HepG2 (cell line): ENCODE measurements around the gene PROC. TPM values are rescaled to one million over a fixed set of nuclear protein-coding genes. Genes with fewer than 3 reads are reported as not detected.

Experiments used
- ATF2 ChIP-seq: sonication (generic); formaldehyde crosslinking; IDR thresholded peaks from 2 replicates; pipeline ENCODE4 v1.4.0; 2020; ENCODE audit warnings: missing genetic modification reagents
- DNMT1 ChIP-seq: sonication (generic); formaldehyde crosslinking; IDR thresholded peaks from 2 replicates; pipeline ENCODE4 v1.5.1; 2020; ENCODE audit warnings: mild to moderate bottlenecking, missing genetic modification reagents
- DRAP1 ChIP-seq: IDR thresholded peaks from 2 replicates; pipeline ENCODE4 v1.6.1; 2016; ENCODE audit warnings: missing genetic modification reagents, missing compliant biosample characterization
- ETV6 ChIP-seq: sonication (generic); formaldehyde crosslinking; conservative IDR thresholded peaks from 2 replicates; pipeline ENCODE4 v1.4.0; 2020; ENCODE audit warnings: missing genetic modification reagents
- GTF2F1 ChIP-seq: fragments of 150-350 bp; IDR thresholded peaks from 2 replicates; pipeline ENCODE4 v1.6.1; 2014; ENCODE audit warnings: low read length
- HOXA7 ChIP-seq: sonication (generic); formaldehyde crosslinking; IDR thresholded peaks from 2 replicates; pipeline ENCODE4 v1.8.1; 2022; ENCODE audit warnings: mild to moderate bottlenecking, missing genetic modification reagents, moderate library complexity
- NAIF1 ChIP-seq: sonication (generic); formaldehyde crosslinking; IDR thresholded peaks from 2 replicates; pipeline ENCODE4 v1.5.0; 2020; ENCODE audit warnings: mild to moderate bottlenecking, missing genetic modification reagents, borderline replicate concordance
- NFKB2 ChIP-seq: sonication (generic); formaldehyde crosslinking; IDR thresholded peaks from 2 replicates; pipeline ENCODE4 v1.4.0; 2020; ENCODE audit warnings: missing genetic modification reagents, borderline replicate concordance
- PAF1 ChIP-seq: IDR thresholded peaks from 2 replicates; pipeline ENCODE4 v1.6.1; 2016; ENCODE audit warnings: missing genetic modification reagents, missing compliant biosample characterization
- RELA ChIP-seq: sonication (generic); formaldehyde crosslinking; IDR thresholded peaks from 2 replicates; pipeline ENCODE4 v1.4.0; 2020; ENCODE audit warnings: missing genetic modification reagents
- SP140L ChIP-seq: sonication (generic); formaldehyde crosslinking; IDR thresholded peaks from 2 replicates; pipeline ENCODE4 v1.4.0; 2020; ENCODE audit warnings: missing genetic modification reagents, borderline replicate concordance
- TBL1XR1 ChIP-seq: fragments of 150-350 bp; IDR thresholded peaks from 2 replicates; pipeline ENCODE4 v1.6.1; 2014; ENCODE audit warnings: borderline replicate concordance, low read length; ENCODE audit not compliant: partially characterized antibody
- TOPORS ChIP-seq: sonication (generic); formaldehyde crosslinking; IDR thresholded peaks from 2 replicates; pipeline ENCODE4 v1.8.0; 2023; ENCODE audit warnings: mild to moderate bottlenecking, missing genetic modification reagents
- ZBTB2 ChIP-seq: sonication (generic); formaldehyde crosslinking; IDR thresholded peaks from 2 replicates; pipeline ENCODE4 v1.8.0; 2022; ENCODE audit warnings: low read depth, missing genetic modification reagents
- ZBTB3 ChIP-seq: sonication (generic); formaldehyde crosslinking; IDR thresholded peaks from 2 replicates; pipeline ENCODE4 v1.4.0; 2020; ENCODE audit warnings: low read depth, mild to moderate bottlenecking, moderate library complexity, missing genetic modification reagents, borderline replicate concordance
- ZFX ChIP-seq: sonication (generic); formaldehyde crosslinking; IDR thresholded peaks from 2 replicates; pipeline ENCODE4 v1.4.0; 2020; ENCODE audit warnings: mild to moderate bottlenecking, low read depth, missing genetic modification reagents, moderate library complexity
- ZNF281 ChIP-seq: sonication (generic); formaldehyde crosslinking; IDR thresholded peaks from 2 replicates; pipeline ENCODE4 v1.4.0; 2020; ENCODE audit warnings: missing genetic modification reagents, borderline replicate concordance
- ZNF367 ChIP-seq: sonication (generic); formaldehyde crosslinking; IDR thresholded peaks from 2 replicates; pipeline ENCODE4 v1.4.0; 2020; ENCODE audit warnings: missing genetic modification reagents, borderline replicate concordance
- ZNF605 ChIP-seq: sonication (generic); formaldehyde crosslinking; IDR thresholded peaks from 2 replicates; pipeline ENCODE4 v1.8.0; 2022; ENCODE audit warnings: mild to moderate bottlenecking, missing genetic modification reagents
- ZNF770 ChIP-seq: sonication (generic); formaldehyde crosslinking; IDR thresholded peaks from 2 replicates; pipeline ENCODE4 v1.5.0; 2020; ENCODE audit warnings: mild to moderate bottlenecking, missing genetic modification reagents
- polyA plus RNA-seq, 8 experiments: library from polyadenylated mRNA; depleted of rRNA in 3 of 8; stranded (reverse) in 7 of 8; unstranded in 1 of 8; fragments of >200 nt; fragmentation: Illumina TruSeq in 4 of 8; extraction: Trizol in 4 of 8; gene quantifications; 2 replicates each; pipeline versions ENCODE4 v1.2.1 to v1.2.3, GENCODE V29; 2011 to 2016; ENCODE audit warnings: low read depth in 4 of 8, missing spikeins in 1 of 8, mixed read lengths in 1 of 8; ENCODE audit not compliant: insufficient read depth in 1 of 8
- total RNA-seq, 5 experiments: library from RNA; depleted of rRNA; stranded (reverse); fragments of >200 nt; fragmentation: Illumina TruSeq; extraction: Trizol; gene quantifications; 2 replicates each; pipeline ENCODE4 v1.2.3, GENCODE V29; 2016; ENCODE audit warnings: low read depth in 1 of 5

The PROC gene
- total and polyA plus RNA-seq, 2 of the 13 experiments (the other 11 are each of a cell fraction or from before 2014, with no cell fraction given), result 134 to 185 TPM

- TF ChIP-seq NAIF1 (peak; percentile 73; the same call in 1 of the 2 replicates), HOXA7 (CRISPR knock-in tag) (no peak), TBL1XR1 (no peak), DRAP1 (peak; percentile 71), ATF2 (CRISPR knock-in tag) (peak; percentile 92), GTF2F1 (no peak), ZNF770 (CRISPR knock-in tag) (peak; percentile 91), ZFX (peak; percentile 69), TOPORS (CRISPR knock-in tag) (no peak), NFKB2 (CRISPR knock-in tag) (0 out of 2 replicates have a peak, but pooled peaks have one; percentile 64), ZBTB2 (0 out of 2 replicates have a peak, but pooled peaks have one; percentile 33), ZNF605 (CRISPR knock-in tag) (peak; percentile 98), DNMT1 (CRISPR knock-in tag) (no peak; the same call in 1 of the 2 replicates), SP140L (CRISPR knock-in tag) (peak; percentile 87), PAF1 (CRISPR knock-in tag) (no peak), ZNF367 (CRISPR knock-in tag) (peak; percentile 96), ETV6 (CRISPR knock-in tag) (no peak), ZNF281 (peak; percentile 93), ZBTB3 (CRISPR knock-in tag) (peak; percentile 97; the same call in 1 of the 2 replicates), RELA (CRISPR knock-in tag) (no peak)
Measured at GRCh38 chr2:127454595-127455565, 36.7 kb downstream of the PROC start (continued).
